CD14-positive monocyte (primary cell): ENCODE results near the gene SETDB1. TPM values are rescaled to one million over a fixed set of nuclear protein-coding genes. Genes with fewer than 3 reads are reported as not detected.
A peak's percentile ranks its signal among the peaks of the same experiment; 100 is the strongest.

Experiments
- DNase-seq, 3 donors: peaks; one replicate each; pipeline ENCODE4 v3.0.0-alpha.2; 2011 to 2022
- H2AFZ ChIP-seq: 2 replicates; pipeline ENCODE4 v1.6.0; 2012; ENCODE audit warnings: mild to moderate bottlenecking, low read depth, low read length, inconsistent platforms; ENCODE audit not compliant: insufficient read depth, poor library complexity, severe bottlenecking
- H3K27ac ChIP-seq, 2 donors: 1 replicate in 1 of 2; 2 replicates in 1 of 2; pipeline ENCODE4 v1.5.1; 2012 to 2013; ENCODE audit warnings: low read length in 2 of 2, control low read depth in 1 of 2, inconsistent platforms in 1 of 2, low read depth in 1 of 2, mild to moderate bottlenecking in 1 of 2
- H3K27me3 ChIP-seq, 2 donors: one replicate each; pipeline versions ENCODE4 v1.6.0 to v1.6.1; 2011 to 2013; ENCODE audit warnings: low read length in 2 of 2; ENCODE audit not compliant: control insufficient read depth in 2 of 2, insufficient read depth in 2 of 2
- H3K36me3 ChIP-seq, 2 donors: replicated peaks in 1 of 2; 1 replicate in 1 of 2; 2 replicates in 1 of 2; pipeline versions ENCODE4 v1.5.1 to v1.6.1; 2012 to 2013; ENCODE audit warnings: low read length in 2 of 2, control low read depth in 1 of 2, inconsistent platforms in 1 of 2, mild to moderate bottlenecking in 1 of 2; ENCODE audit not compliant: insufficient read depth in 2 of 2, control insufficient read depth in 1 of 2
- H3K4me1 ChIP-seq, 2 donors: 1 replicate in 1 of 2; 2 replicates in 1 of 2; pipeline versions ENCODE4 v1.5.1 to v1.6.1; 2012 to 2013; ENCODE audit warnings: low read length in 2 of 2, control low read depth in 1 of 2, inconsistent platforms in 1 of 2, mild to moderate bottlenecking in 1 of 2, moderate library complexity in 1 of 2; ENCODE audit not compliant: insufficient read depth in 2 of 2, control insufficient read depth in 1 of 2
- H3K4me2 ChIP-seq: replicated peaks from 2 replicates; pipeline ENCODE3; 2012; ENCODE audit warnings: low read length, moderate library complexity, mild to moderate bottlenecking; ENCODE audit not compliant: poor library complexity, severe bottlenecking; ENCODE audit errors: extremely low read depth
- H3K4me3 ChIP-seq, 3 experiments: fragments of 200-600 bp in 1 of 3; sonication (generic) in 1 of 3; replicated peaks in 1 of 3; 1 replicate in 2 of 3; 2 replicates in 1 of 3; pipeline ENCODE4 v1.5.1; 2011 to 2013; ENCODE audit warnings: low read length in 3 of 3, mild to moderate bottlenecking in 3 of 3, control low read depth in 2 of 3, low read depth in 2 of 3, inconsistent platforms in 1 of 3, moderate library complexity in 1 of 3
- H3K79me2 ChIP-seq: 2 replicates; pipeline ENCODE4 v1.6.0; 2012; ENCODE audit warnings: mild to moderate bottlenecking, control low read depth, inconsistent platforms, low read length, moderate library complexity; ENCODE audit not compliant: insufficient read depth
- H3K9ac ChIP-seq: 2 replicates; pipeline ENCODE4 v1.6.0; 2017; ENCODE audit warnings: low read length, mild to moderate bottlenecking; ENCODE audit not compliant: insufficient read depth, poor library complexity, severe bottlenecking
- H3K9me3 ChIP-seq, 2 donors: replicated peaks in 1 of 2; 1 replicate in 1 of 2; 2 replicates in 1 of 2; pipeline versions ENCODE4 v1.5.1 to v1.6.1; 2012 to 2013; ENCODE audit warnings: low read length in 2 of 2, control low read depth in 1 of 2; ENCODE audit not compliant: control insufficient read depth in 1 of 2, insufficient read depth in 1 of 2
- H4K20me1 ChIP-seq: 2 replicates; pipeline ENCODE4 v1.6.0; 2012; ENCODE audit warnings: mild to moderate bottlenecking, low read length, control low read depth, moderate library complexity; ENCODE audit not compliant: insufficient read depth
- H3K27ac Mint-ChIP-seq, 7 donors: one replicate each; pipeline ENCODE4 v1.8.0; 2020; ENCODE audit warnings: mild to moderate bottlenecking in 7 of 7, mixed read lengths in 7 of 7, moderate library complexity in 6 of 7, inconsistent platforms in 2 of 7
- H3K27me3 Mint-ChIP-seq, 3 donors: one replicate each; pipeline ENCODE4 v1.8.0; 2021 to 2022; ENCODE audit warnings: low read depth in 3 of 3, mild to moderate bottlenecking in 3 of 3, mixed read lengths in 3 of 3, moderate library complexity in 3 of 3, inconsistent platforms in 1 of 3
- H3K36me3 Mint-ChIP-seq, 2 donors: one replicate each; pipeline ENCODE4 v1.8.0; 2020; ENCODE audit warnings: mixed read lengths in 2 of 2, inconsistent platforms in 1 of 2, mild to moderate bottlenecking in 1 of 2
- H3K4me1 Mint-ChIP-seq: one replicate; pipeline ENCODE4 v1.8.0; 2020; ENCODE audit warnings: mild to moderate bottlenecking, mixed read lengths
- H3K4me3 Mint-ChIP-seq, 2 donors: one replicate each; pipeline ENCODE4 v1.8.0; 2020; ENCODE audit warnings: mild to moderate bottlenecking in 2 of 2, mixed read lengths in 2 of 2, moderate library complexity in 1 of 2
- H3K9me3 Mint-ChIP-seq, 7 donors: one replicate each; pipeline ENCODE4 v1.8.0; 2020 to 2022; ENCODE audit warnings: mixed read lengths in 7 of 7, mild to moderate bottlenecking in 6 of 7, moderate library complexity in 6 of 7, inconsistent platforms in 2 of 7
- WGBS: methylation state at CpG from one replicate; pipeline ENCODE4 v1.1.5; 2013; ENCODE audit warnings: missing lambda C conversion rate; ENCODE audit not compliant: insufficient coverage; 5-methylcytosine and 5-hydroxymethylcytosine counted together
- intact Hi-C, 2 donors: fragments of 100-400 bp; cut with micrococcal nuclease; formaldehyde crosslinking; loops; one replicate each; pipeline versions ENCODE4 v1.15.0 to v1.15.1; 2023
- polyA plus RNA-seq, 3 donors: library from polyadenylated mRNA; depleted of rRNA in 1 of 3; unstranded in 2 of 3; stranded (reverse) in 1 of 3; fragments of 300-500 nt in 2 of 3; fragments of >200 nt in 1 of 3; fragmentation: Illumina TruSeq in 2 of 3; gene quantifications; 1 replicate in 2 of 3; 2 replicates in 1 of 3; pipeline ENCODE4 v1.2.3, GENCODE V29; 2012 to 2021
- TF ChIP-seq, protein P1 (sequence below): fragments of 200-600 bp; IDR thresholded peaks from one replicate; pipeline ENCODE4 v1.8.0; 2022; ENCODE audit warnings: antibody characterized with exemption, mild to moderate bottlenecking

Gene SETDB1
- polyA plus RNA-seq, 3 donors: 13.9 to 69.4 (median 15.5) TPM

DNA sequence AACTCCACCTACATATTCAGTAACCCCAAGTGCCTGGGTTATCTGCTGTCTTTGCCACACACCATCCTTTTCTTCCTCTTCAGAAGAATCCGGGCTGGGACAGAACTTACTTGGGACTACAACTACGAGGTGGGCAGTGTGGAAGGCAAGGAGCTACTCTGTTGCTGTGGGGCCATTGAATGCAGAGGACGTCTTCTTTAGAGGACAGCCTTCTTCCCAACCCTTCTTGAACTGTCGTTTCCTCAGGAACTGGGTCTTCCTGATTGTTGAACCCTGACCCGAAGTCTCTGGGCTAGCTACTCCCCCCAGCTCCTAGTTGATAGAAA is 38.0 kb downstream of the SETDB1 start:
- H3K36me3 Mint-ChIP-seq: peaks cover 92 to 94% of the 10 kb centered on the region in 2 donors
- H3K79me2 ChIP-seq: peaks cover 25% of the 10 kb centered on the region
- no peaks in the 10 kb centered on the region for H3K4me1 ChIP-seq
- peaks cover 2% of the 10 kb centered on the region for H3K4me1 Mint-ChIP-seq
- no peaks in the 10 kb centered on the region for H3K27me3 ChIP-seq
- no peaks in the 10 kb centered on the region for H3K27me3 Mint-ChIP-seq
- no CpG with 5 or more reads among the region's 5 CpGs for WGBS
- H4K20me1 ChIP-seq: peaks cover 72% of the 10 kb centered on the region
- H3K27ac ChIP-seq: peak overlapping the region in 1 of 2 donors; percentile 48
- peak overlapping the region in 6 of 7 donors; percentile 7 to 71 (median 47) for H3K27ac Mint-ChIP-seq
- no peak overlapping the region for H3K4me3 Mint-ChIP-seq
- TF ChIP-seq, protein P1, sequence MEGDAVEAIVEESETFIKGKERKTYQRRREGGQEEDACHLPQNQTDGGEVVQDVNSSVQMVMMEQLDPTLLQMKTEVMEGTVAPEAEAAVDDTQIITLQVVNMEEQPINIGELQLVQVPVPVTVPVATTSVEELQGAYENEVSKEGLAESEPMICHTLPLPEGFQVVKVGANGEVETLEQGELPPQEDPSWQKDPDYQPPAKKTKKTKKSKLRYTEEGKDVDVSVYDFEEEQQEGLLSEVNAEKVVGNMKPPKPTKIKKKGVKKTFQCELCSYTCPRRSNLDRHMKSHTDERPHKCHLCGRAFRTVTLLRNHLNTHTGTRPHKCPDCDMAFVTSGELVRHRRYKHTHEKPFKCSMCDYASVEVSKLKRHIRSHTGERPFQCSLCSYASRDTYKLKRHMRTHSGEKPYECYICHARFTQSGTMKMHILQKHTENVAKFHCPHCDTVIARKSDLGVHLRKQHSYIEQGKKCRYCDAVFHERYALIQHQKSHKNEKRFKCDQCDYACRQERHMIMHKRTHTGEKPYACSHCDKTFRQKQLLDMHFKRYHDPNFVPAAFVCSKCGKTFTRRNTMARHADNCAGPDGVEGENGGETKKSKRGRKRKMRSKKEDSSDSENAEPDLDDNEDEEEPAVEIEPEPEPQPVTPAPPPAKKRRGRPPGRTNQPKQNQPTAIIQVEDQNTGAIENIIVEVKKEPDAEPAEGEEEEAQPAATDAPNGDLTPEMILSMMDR: no peak
- H3K4me3 ChIP-seq: no peak overlapping the region
- no peaks in the 10 kb centered on the region for H3K9me3 ChIP-seq
- peaks cover 95 to 98% of the 10 kb centered on the region in 2 donors for H3K36me3 ChIP-seq
- no peak overlapping the region for H2AFZ ChIP-seq
- no peak overlapping the region for H3K9ac ChIP-seq
- no peaks in the 10 kb centered on the region for H3K9me3 Mint-ChIP-seq
- H3K4me2 ChIP-seq: no peak overlapping the region
- DNase-seq: no peak
- intact Hi-C loops: no loop called here

DNA sequence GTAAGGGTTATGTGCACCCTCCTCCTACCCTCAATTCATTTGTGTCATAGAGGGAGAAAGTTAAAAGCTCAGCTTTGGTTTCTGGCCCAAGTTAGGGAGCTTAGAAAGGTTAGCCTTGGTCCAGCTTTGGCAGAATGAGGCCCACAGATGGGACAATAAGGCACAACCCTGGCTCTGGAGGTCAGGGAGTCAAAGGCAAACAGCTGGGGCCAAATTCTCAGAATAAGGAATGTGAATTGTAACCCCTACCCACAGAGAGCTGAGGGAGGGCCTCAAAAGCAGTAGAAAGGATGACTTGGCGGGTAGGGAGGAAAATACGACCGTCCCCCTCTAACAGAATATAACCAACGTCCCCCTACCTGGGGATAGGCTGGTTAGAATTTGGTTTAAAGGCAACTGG is 39.4 kb downstream of the SETDB1 start:
- no peaks in the 10 kb centered on the region for H3K27me3 ChIP-seq
- no peak overlapping the region for H2AFZ ChIP-seq
- no peak overlapping the region for H3K4me2 ChIP-seq
- peaks cover 85% of the 10 kb centered on the region for H4K20me1 ChIP-seq
- H3K9ac ChIP-seq: no peak overlapping the region
- peak overlapping the region in 1 of 2 donors; percentile 3 for H3K27ac ChIP-seq
- TF ChIP-seq, protein P1: no peak
- H3K27ac Mint-ChIP-seq: peak overlapping the region in 1 of 7 donors; percentile 63
- H3K4me3 Mint-ChIP-seq: no peak overlapping the region
- H3K4me1 ChIP-seq: peaks cover 4 to 12% of the 10 kb centered on the region in 2 donors
- H3K9me3 Mint-ChIP-seq: no peaks in the 10 kb centered on the region
- no peaks in the 10 kb centered on the region for H3K9me3 ChIP-seq
- intact Hi-C loops: no loop called here
- no CpG with 5 or more reads among the region's 4 CpGs for WGBS
- DNase-seq: no peak
- H3K36me3 ChIP-seq: peaks cover 82 to 88% of the 10 kb centered on the region in 2 donors
- peaks cover 40% of the 10 kb centered on the region for H3K79me2 ChIP-seq
- H3K4me1 Mint-ChIP-seq: peaks cover 13% of the 10 kb centered on the region
- peaks cover 79 to 80% of the 10 kb centered on the region in 2 donors for H3K36me3 Mint-ChIP-seq
- H3K27me3 Mint-ChIP-seq: no peaks in the 10 kb centered on the region
- H3K4me3 ChIP-seq: no peak overlapping the region
